Smooth muscle cell (in vitro differentiated cells): Measurements from ENCODE around the gene ARCN1. TPM values are rescaled to one million over a fixed set of nuclear protein-coding genes. Genes with fewer than 3 reads are reported as not detected.

Experiments used
- DNase-seq: peaks from one replicate; lab custom pipeline; 2025; ENCODE audit not compliant: unreplicated experiment; lab: John Stamatoyannopoulos, UW
- H2AFZ ChIP-seq: fragments of 200-600 bp; sonication (generic); 2 replicates; pipeline ENCODE4 v1.6.0; 2016; ENCODE audit warnings: antibody characterized with exemption, low read depth, mild to moderate bottlenecking
- H3F3A ChIP-seq: fragments of 200-600 bp; sonication (generic); 2 replicates; pipeline ENCODE4 v1.6.0; 2017; ENCODE audit warnings: antibody characterized with exemption, low read depth
- H3K27ac ChIP-seq: fragments of 200-600 bp; sonication (generic); 2 replicates; pipeline ENCODE4 v1.5.1; 2016; ENCODE audit warnings: low read depth, mild to moderate bottlenecking
- H3K27me3 ChIP-seq: fragments of 200-600 bp; sonication (generic); 2 replicates; pipeline ENCODE4 v1.6.1; 2016; ENCODE audit warnings: low read depth, mild to moderate bottlenecking
- H3K36me3 ChIP-seq: fragments of 200-600 bp; sonication (generic); 2 replicates; pipeline ENCODE4 v1.5.1; 2016; ENCODE audit warnings: low read depth
- H3K4me1 ChIP-seq: fragments of 200-600 bp; sonication (generic); 2 replicates; pipeline ENCODE4 v1.5.1; 2016; ENCODE audit warnings: low read depth
- H3K4me2 ChIP-seq: fragments of 200-600 bp; sonication (generic); 2 replicates; pipeline ENCODE4 v1.6.0; 2016; ENCODE audit warnings: mild to moderate bottlenecking
- H3K4me3 ChIP-seq: fragments of 200-600 bp; sonication (generic); 2 replicates; pipeline ENCODE4 v1.5.1; 2016; ENCODE audit warnings: mild to moderate bottlenecking
- H3K79me2 ChIP-seq: fragments of 200-600 bp; sonication (generic); 2 replicates; pipeline ENCODE4 v1.6.0; 2016; ENCODE audit warnings: low read depth, mild to moderate bottlenecking
- H3K9ac ChIP-seq: fragments of 200-600 bp; sonication (generic); 2 replicates; pipeline ENCODE4 v1.6.0; 2016; ENCODE audit warnings: low read depth
- H3K9me3 ChIP-seq: fragments of 200-600 bp; sonication (generic); replicated peaks from 2 replicates; pipeline ENCODE4 v1.5.1; 2016; ENCODE audit warnings: low read depth
- H4K20me1 ChIP-seq: fragments of 200-600 bp; sonication (generic); 2 replicates; pipeline ENCODE4 v1.6.0; 2016; ENCODE audit warnings: low read depth
- CTCF ChIP-seq: fragments of 200-600 bp; sonication (generic); IDR thresholded peaks from 2 replicates; pipeline ENCODE4 v1.5.1; 2017; ENCODE audit warnings: borderline replicate concordance, mild to moderate bottlenecking, antibody characterized with exemption; ENCODE audit not compliant: insufficient read depth, poor library complexity, severe bottlenecking
- WGBS: methylation state at CpG from one replicate; pipeline ENCODE4 v1.1.7; 2016; ENCODE audit warnings: low lambda C conversion rate; 5-methylcytosine and 5-hydroxymethylcytosine counted together
- polyA plus RNA-seq: library from polyadenylated mRNA; unstranded; fragments of >200 nt; fragmentation: Nextera tagmentation; extraction: Ambion mirVana; gene quantifications from 2 replicates; pipeline ENCODE4 v1.2.1, GENCODE V29; 2016
- total RNA-seq: library from RNA; depleted of rRNA; stranded (reverse); fragments of >200 nt; gene quantifications from 2 replicates; pipeline ENCODE4 v1.2.3, GENCODE V29; 2014

Gene ARCN1
- total and polyA plus RNA-seq, 2 experiments from 2014 or later, result 285 to 314 TPM

- Histone ChIP-seq H3K4me1 (peaks cover 26% of the 10 kb centered on the region), H3K4me2 (peak overlapping the region; percentile 67), H3K4me3 (no peak overlapping the region), H3K36me3 (peaks cover 3% of the 10 kb centered on the region), H3K9me3 (no peaks in the 10 kb centered on the region), H3K27me3 (peaks cover 3% of the 10 kb centered on the region), H3K79me2 (peaks cover 13% of the 10 kb centered on the region), H4K20me1 (peaks cover 30% of the 10 kb centered on the region), H2AFZ (no peak overlapping the region), H3K9ac (no peak overlapping the region), H3K27ac (peak overlapping the region; percentile 70), H3F3A (peaks cover 58% of the 10 kb centered on the region)
- DNase-seq, result peak; percentile 46
- TF ChIP-seq CTCF, result no peak
- 21% methylated on average over 10 of the region's 10 CpGs for WGBS
These were observed 33.1 kb downstream of the ARCN1 start for GRCh38 chr11:118605116-118605867.

GRCh38 chr11:118606157-118606843 is 34.1 kb downstream of the ARCN1 start:
- Histone ChIP-seq H3K4me3 (no peak overlapping the region), H2AFZ (no peak overlapping the region), H3K4me2 (peak overlapping the region; percentile 56), H3K27me3 (peaks cover 3% of the 10 kb centered on the region), H3K9ac (no peak overlapping the region), H4K20me1 (peaks cover 23% of the 10 kb centered on the region), H3K9me3 (no peaks in the 10 kb centered on the region), H3K27ac (peak overlapping the region; percentile 70), H3F3A (peaks cover 49% of the 10 kb centered on the region), H3K4me1 (peaks cover 35% of the 10 kb centered on the region), H3K79me2 (peaks cover 23% of the 10 kb centered on the region), H3K36me3 (peaks cover 3% of the 10 kb centered on the region)
- 56% methylated on average over 7 of the region's 7 CpGs for WGBS
- no peak for DNase-seq
- TF ChIP-seq CTCF, result no peak

- no peak for DNase-seq
- Histone ChIP-seq H3K36me3 (no peaks in the 10 kb centered on the region), H3K79me2 (peaks cover 27% of the 10 kb centered on the region), H3K9ac (no peak overlapping the region), H3K27ac (peak overlapping the region; percentile 70), H3K27me3 (peaks cover 3% of the 10 kb centered on the region), H3K9me3 (no peaks in the 10 kb centered on the region), H3F3A (peaks cover 43% of the 10 kb centered on the region), H3K4me3 (no peak overlapping the region), H3K4me1 (peaks cover 37% of the 10 kb centered on the region), H4K20me1 (peaks cover 21% of the 10 kb centered on the region), H3K4me2 (peak overlapping the region; percentile 56), H2AFZ (no peak overlapping the region)
- no peak for TF ChIP-seq CTCF
- WGBS, result 60% methylated on average over 7 of the region's 7 CpGs
These were observed 34.6 kb downstream of the ARCN1 start for GRCh38 chr11:118606844-118607228.
